ENCODE measurements around the gene TBC1D14. TPM values are rescaled to one million over a fixed set of nuclear protein-coding genes. Genes with fewer than 3 reads are reported as not detected.

Gene TBC1D14
- total and polyA plus RNA-seq, 9 of the 15 experiments (the other 6 are each of a cell fraction or from before 2014, with no cell fraction given) = 2.1 to 59.6 (median 44.8) TPM

- TF ChIP-seq FOXP4 (CRISPR knock-in tag; IDR thresholded peaks at IDR 0.05; ENCODE audit: borderline replicate concordance) (no peak), MAZ (CRISPR knock-in tag; conservative IDR thresholded peaks at IDR 0.05 in 1 of 2, IDR thresholded peaks at IDR 0.05 in 1 of 2) (peak in 1 of 2 experiments; percentile 65; a peak in 2 of 4 replicates), BCOR (IDR thresholded peaks at IDR 0.05) (0 out of 2 replicates have a peak, but pooled peaks have one; percentile 24), FOXM1 (IDR thresholded peaks at IDR 0.05; ENCODE audit: low read depth) (no peak), FOXM1 (CRISPR knock-in tag; IDR thresholded peaks at IDR 0.05; ENCODE audit: low read depth) (0 out of 2 replicates have a peak, but pooled peaks have one; percentile 9), KLF1 (tag; IDR thresholded peaks at IDR 0.05) (no peak), RHOXF2B (CRISPR knock-in tag; conservative IDR thresholded peaks at IDR 0.05) (no peak), MEIS2 (IDR thresholded peaks at IDR 0.05; ENCODE audit: partially characterized antibody) (no peak), MTA3 (IDR thresholded peaks at IDR 0.05; ENCODE audit: borderline replicate concordance) (no peak), TCF15 (CRISPR knock-in tag; IDR thresholded peaks at IDR 0.05) (no peak), POLR2A (conservative IDR thresholded peaks at IDR 0.05) (peak; percentile 81; the same call in 1 of the 2 replicates), CREB1 (IDR thresholded peaks at IDR 0.05) (0 out of 2 replicates have a peak, but pooled peaks have one; percentile 3), CREB1 (CRISPR knock-in tag; IDR thresholded peaks at IDR 0.05) (peak; percentile 53; the same call in 1 of the 2 replicates), BCL6 (CRISPR knock-in tag; IDR thresholded peaks at IDR 0.05) (no peak), ZNF589 (CRISPR knock-in tag; IDR thresholded peaks at IDR 0.05; ENCODE audit: low read depth) (no peak), ZNF717 (CRISPR knock-in tag; IDR thresholded peaks at IDR 0.05) (no peak)
- TF ChIP-seq, protein P1, sequence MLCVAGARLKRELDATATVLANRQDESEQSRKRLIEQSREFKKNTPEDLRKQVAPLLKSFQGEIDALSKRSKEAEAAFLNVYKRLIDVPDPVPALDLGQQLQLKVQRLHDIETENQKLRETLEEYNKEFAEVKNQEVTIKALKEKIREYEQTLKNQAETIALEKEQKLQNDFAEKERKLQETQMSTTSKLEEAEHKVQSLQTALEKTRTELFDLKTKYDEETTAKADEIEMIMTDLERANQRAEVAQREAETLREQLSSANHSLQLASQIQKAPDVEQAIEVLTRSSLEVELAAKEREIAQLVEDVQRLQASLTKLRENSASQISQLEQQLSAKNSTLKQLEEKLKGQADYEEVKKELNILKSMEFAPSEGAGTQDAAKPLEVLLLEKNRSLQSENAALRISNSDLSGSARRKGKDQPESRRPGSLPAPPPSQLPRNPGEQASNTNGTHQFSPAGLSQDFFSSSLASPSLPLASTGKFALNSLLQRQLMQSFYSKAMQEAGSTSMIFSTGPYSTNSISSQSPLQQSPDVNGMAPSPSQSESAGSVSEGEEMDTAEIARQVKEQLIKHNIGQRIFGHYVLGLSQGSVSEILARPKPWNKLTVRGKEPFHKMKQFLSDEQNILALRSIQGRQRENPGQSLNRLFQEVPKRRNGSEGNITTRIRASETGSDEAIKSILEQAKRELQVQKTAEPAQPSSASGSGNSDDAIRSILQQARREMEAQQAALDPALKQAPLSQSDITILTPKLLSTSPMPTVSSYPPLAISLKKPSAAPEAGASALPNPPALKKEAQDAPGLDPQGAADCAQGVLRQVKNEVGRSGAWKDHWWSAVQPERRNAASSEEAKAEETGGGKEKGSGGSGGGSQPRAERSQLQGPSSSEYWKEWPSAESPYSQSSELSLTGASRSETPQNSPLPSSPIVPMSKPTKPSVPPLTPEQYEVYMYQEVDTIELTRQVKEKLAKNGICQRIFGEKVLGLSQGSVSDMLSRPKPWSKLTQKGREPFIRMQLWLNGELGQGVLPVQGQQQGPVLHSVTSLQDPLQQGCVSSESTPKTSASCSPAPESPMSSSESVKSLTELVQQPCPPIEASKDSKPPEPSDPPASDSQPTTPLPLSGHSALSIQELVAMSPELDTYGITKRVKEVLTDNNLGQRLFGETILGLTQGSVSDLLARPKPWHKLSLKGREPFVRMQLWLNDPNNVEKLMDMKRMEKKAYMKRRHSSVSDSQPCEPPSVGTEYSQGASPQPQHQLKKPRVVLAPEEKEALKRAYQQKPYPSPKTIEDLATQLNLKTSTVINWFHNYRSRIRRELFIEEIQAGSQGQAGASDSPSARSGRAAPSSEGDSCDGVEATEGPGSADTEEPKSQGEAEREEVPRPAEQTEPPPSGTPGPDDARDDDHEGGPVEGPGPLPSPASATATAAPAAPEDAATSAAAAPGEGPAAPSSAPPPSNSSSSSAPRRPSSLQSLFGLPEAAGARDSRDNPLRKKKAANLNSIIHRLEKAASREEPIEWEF (CRISPR knock-in tag; IDR thresholded peaks at IDR 0.05) = no peak
- TF ChIP-seq, protein P2, sequence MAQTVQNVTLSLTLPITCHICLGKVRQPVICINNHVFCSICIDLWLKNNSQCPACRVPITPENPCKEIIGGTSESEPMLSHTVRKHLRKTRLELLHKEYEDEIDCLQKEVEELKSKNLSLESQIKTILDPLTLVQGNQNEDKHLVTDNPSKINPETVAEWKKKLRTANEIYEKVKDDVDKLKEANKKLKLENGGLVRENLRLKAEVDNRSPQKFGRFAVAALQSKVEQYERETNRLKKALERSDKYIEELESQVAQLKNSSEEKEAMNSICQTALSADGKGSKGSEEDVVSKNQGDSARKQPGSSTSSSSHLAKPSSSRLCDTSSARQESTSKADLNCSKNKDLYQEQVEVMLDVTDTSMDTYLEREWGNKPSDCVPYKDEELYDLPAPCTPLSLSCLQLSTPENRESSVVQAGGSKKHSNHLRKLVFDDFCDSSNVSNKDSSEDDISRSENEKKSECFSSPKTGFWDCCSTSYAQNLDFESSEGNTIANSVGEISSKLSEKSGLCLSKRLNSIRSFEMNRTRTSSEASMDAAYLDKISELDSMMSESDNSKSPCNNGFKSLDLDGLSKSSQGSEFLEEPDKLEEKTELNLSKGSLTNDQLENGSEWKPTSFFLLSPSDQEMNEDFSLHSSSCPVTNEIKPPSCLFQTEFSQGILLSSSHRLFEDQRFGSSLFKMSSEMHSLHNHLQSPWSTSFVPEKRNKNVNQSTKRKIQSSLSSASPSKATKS (CRISPR knock-in tag; IDR thresholded peaks at IDR 0.05) = no peak
- TF ChIP-seq, protein P3, sequence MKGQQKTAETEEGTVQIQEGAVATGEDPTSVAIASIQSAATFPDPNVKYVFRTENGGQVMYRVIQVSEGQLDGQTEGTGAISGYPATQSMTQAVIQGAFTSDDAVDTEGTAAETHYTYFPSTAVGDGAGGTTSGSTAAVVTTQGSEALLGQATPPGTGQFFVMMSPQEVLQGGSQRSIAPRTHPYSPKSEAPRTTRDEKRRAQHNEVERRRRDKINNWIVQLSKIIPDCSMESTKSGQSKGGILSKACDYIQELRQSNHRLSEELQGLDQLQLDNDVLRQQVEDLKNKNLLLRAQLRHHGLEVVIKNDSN (CRISPR knock-in tag; IDR thresholded peaks at IDR 0.05) = no peak
These were observed 158.7 kb downstream of the TBC1D14 start (continued) for GRCh38 chr4:7068279-7068842.

All from K562 (cell line).